GM19238 (cell line): ENCODE results near the gene GPR61.

Experiments used
- DNase-seq: peaks from one replicate; pipeline ENCODE4 v3.0.0; 2011; ENCODE audit warnings: low spot score; ENCODE audit not compliant: insufficient read length

The GPR61 gene

GRCh38 chr1:109509176-109510134 is 30.2 kb upstream of the GPR61 start, which contains the start of gene AMIGO1:
TSS of gene AMIGO1 (minus strand) at chr1:109509727. CDS start at chr1:109508912, 815 bp downstream.
- DNase-seq = peak; percentile 74

GRCh38 chr1:109513110-109513710 is 26.5 kb upstream of the GPR61 start:
- DNase-seq = no peak

- no peak for DNase-seq
These were observed 24.8 kb upstream of the GPR61 start for GRCh38 chr1:109514846-109515245.

- no peak for DNase-seq
These were observed 22.8 kb upstream of the GPR61 start for GRCh38 chr1:109516872-109517271.

- DNase-seq = no peak
These were observed 22.3 kb upstream of the GPR61 start for GRCh38 chr1:109517337-109517736.

- DNase-seq = no peak
These were observed 18.4 kb upstream of the GPR61 start for GRCh38 chr1:109521002-109521951.

- DNase-seq = no peak
These were observed 17.6 kb upstream of the GPR61 start for GRCh38 chr1:109522026-109522425.

- DNase-seq = no peak
These were observed 16.0 kb upstream of the GPR61 start for GRCh38 chr1:109523706-109524105.

- no peak for DNase-seq
These were observed 12.4 kb upstream of the GPR61 start for GRCh38 chr1:109527098-109527811.

- DNase-seq = no peak
These were observed 11.6 kb upstream of the GPR61 start for GRCh38 chr1:109527846-109528695.

GRCh38 chr1:109528712-109529111 is 11.0 kb upstream of the GPR61 start:
- DNase-seq = no peak

GRCh38 chr1:109529881-109530456 is 9.7 kb upstream of the GPR61 start:
- DNase-seq = no peak

GRCh38 chr1:109530457-109531087 is 9.1 kb upstream of the GPR61 start:
- DNase-seq = no peak

- no peak for DNase-seq
These were observed 8.3 kb upstream of the GPR61 start for GRCh38 chr1:109531380-109531779.

- no peak for DNase-seq
These were observed 7.8 kb upstream of the GPR61 start for GRCh38 chr1:109531826-109532364.

- DNase-seq = peak; percentile 80
These were observed 7.1 kb upstream of the GPR61 start for GRCh38 chr1:109532365-109533136.

GRCh38 chr1:109534307-109534858 is 5.3 kb upstream of the GPR61 start:
- DNase-seq = no peak

GRCh38 chr1:109535481-109535880 is 4.2 kb upstream of the GPR61 start:
- DNase-seq = no peak
